ENCODE results near the gene FGL2.

FGL2 gene

DNA sequence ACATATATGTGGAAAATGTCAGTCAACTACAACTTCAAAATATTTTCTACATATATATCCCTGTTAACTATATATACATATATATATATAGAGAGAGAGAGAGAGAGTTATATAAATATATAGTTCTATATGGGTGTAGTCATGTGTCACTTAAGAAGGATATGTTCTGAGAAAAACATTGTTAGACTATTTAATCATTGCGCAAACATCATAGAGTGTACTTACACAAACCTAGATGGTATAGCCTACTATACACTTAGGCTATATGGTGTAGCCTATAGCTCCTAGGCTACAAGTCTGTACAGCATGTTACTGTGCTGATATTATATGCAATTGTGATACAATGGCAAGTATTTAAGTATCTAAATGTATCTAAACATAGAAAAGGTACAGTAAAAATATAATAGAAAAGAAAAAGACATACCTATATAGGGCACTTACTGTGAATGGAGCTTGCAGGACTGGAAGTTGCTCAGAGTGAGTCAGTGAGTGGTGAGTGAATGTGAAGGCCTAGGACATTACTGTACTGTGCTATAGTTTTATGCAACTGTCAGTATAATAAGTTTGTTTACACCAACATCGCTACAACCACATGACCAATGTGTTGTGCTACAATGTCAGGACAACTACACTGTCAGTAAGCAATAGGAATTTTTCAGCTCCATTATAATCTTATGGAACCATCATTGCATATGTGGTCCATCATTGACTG, 18.0 kb upstream of the FGL2 start:
- no peaks in the 10 kb centered on the region for H3K79me2 ChIP-seq (ENCODE audit: insufficient read depth, low read length)
- H3K4me2 ChIP-seq (ENCODE audit: low read length), result no peak overlapping the region
- H3K4me1 ChIP-seq (ENCODE audit: insufficient read depth, low read length, severe bottlenecking), result no peaks in the 10 kb centered on the region
- H3K9me3 ChIP-seq (ENCODE audit: low read length), result no peaks in the 10 kb centered on the region
- H3K36me3 ChIP-seq (ENCODE audit: insufficient read depth, low read length), result no peaks in the 10 kb centered on the region
- H4K20me1 ChIP-seq (ENCODE audit: insufficient read depth, low read length), result no peaks in the 10 kb centered on the region
- H3F3A ChIP-seq (ENCODE audit: insufficient read depth, low read length), result no peaks in the 10 kb centered on the region
- H2AFZ ChIP-seq (ENCODE audit: low read length), result no peak overlapping the region
- H3K4me3 ChIP-seq (ENCODE audit: low read depth, low read length, poor library complexity, severe bottlenecking), result no peak overlapping the region
- no peak overlapping the region for H3K9ac ChIP-seq (ENCODE audit: low read length)
- no peaks in the 10 kb centered on the region for H3K27me3 ChIP-seq (ENCODE audit: insufficient read depth, low read length)
- H3K9me2 ChIP-seq (ENCODE audit: low read depth, low read length), result no peaks in the 10 kb centered on the region
- no peak overlapping the region for H3K27ac ChIP-seq (ENCODE audit: low read depth, low read length, poor library complexity, severe bottlenecking)
- TF ChIP-seq, protein P1, sequence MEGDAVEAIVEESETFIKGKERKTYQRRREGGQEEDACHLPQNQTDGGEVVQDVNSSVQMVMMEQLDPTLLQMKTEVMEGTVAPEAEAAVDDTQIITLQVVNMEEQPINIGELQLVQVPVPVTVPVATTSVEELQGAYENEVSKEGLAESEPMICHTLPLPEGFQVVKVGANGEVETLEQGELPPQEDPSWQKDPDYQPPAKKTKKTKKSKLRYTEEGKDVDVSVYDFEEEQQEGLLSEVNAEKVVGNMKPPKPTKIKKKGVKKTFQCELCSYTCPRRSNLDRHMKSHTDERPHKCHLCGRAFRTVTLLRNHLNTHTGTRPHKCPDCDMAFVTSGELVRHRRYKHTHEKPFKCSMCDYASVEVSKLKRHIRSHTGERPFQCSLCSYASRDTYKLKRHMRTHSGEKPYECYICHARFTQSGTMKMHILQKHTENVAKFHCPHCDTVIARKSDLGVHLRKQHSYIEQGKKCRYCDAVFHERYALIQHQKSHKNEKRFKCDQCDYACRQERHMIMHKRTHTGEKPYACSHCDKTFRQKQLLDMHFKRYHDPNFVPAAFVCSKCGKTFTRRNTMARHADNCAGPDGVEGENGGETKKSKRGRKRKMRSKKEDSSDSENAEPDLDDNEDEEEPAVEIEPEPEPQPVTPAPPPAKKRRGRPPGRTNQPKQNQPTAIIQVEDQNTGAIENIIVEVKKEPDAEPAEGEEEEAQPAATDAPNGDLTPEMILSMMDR (IDR thresholded peaks at IDR 0.05; ENCODE audit: low read length), result no peak
- TF ChIP-seq EZH2 (IDR thresholded peaks at IDR 0.05; ENCODE audit: borderline replicate concordance, low read length), result no peak

DNA sequence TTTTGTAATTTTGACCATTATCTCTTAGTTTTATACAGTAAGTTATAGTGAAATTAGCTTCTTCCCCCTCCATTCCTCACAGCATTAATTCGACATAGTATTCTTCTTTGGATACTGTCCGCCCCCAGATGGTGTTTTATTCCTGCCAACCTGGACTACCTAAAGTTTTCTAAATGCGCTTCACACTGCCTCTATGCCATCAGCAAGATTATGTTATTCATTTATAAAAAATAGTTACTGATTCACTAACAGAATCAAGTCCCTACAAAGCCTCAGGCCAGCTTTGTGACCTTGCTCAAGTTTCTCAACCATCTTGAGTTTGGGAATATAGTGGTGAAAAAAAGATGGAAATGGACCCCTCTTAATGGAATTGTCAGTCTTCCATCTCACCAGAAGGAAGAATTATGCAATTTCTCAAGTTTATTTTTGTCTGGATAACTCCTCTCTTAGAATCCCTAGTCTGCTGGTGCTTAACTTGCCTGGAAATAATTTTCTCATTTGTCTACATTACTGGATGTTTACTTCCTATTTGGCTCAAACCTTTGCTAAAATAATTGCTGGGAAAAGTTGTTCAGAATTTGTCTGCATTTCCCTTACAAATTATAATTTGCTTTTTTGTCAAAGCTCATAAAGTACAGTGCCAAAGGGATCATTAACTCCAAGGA, 16.7 kb upstream of the FGL2 start:
- H3K36me3 ChIP-seq (ENCODE audit: insufficient read depth, low read length), result no peaks in the 10 kb centered on the region
- H3K27me3 ChIP-seq (ENCODE audit: insufficient read depth, low read length), result no peaks in the 10 kb centered on the region
- H3K9me2 ChIP-seq (ENCODE audit: low read depth, low read length), result no peaks in the 10 kb centered on the region
- H3K4me2 ChIP-seq (ENCODE audit: low read length), result no peak overlapping the region
- no peaks in the 10 kb centered on the region for H4K20me1 ChIP-seq (ENCODE audit: insufficient read depth, low read length)
- H3K27ac ChIP-seq (ENCODE audit: low read depth, low read length, poor library complexity, severe bottlenecking), result no peak overlapping the region
- TF ChIP-seq EZH2 (IDR thresholded peaks at IDR 0.05; ENCODE audit: borderline replicate concordance, low read length), result no peak
- TF ChIP-seq, protein P1 (IDR thresholded peaks at IDR 0.05; ENCODE audit: low read length), result no peak
- H2AFZ ChIP-seq (ENCODE audit: low read length), result no peak overlapping the region
- H3K9me3 ChIP-seq (ENCODE audit: low read length), result no peaks in the 10 kb centered on the region
- H3K9ac ChIP-seq (ENCODE audit: low read length), result no peak overlapping the region
- H3K4me3 ChIP-seq (ENCODE audit: low read depth, low read length, poor library complexity, severe bottlenecking), result no peak overlapping the region
- no peaks in the 10 kb centered on the region for H3K79me2 ChIP-seq (ENCODE audit: insufficient read depth, low read length)
- H3K4me1 ChIP-seq (ENCODE audit: insufficient read depth, low read length, severe bottlenecking), result no peaks in the 10 kb centered on the region
- H3F3A ChIP-seq (ENCODE audit: insufficient read depth, low read length), result no peaks in the 10 kb centered on the region

DNA sequence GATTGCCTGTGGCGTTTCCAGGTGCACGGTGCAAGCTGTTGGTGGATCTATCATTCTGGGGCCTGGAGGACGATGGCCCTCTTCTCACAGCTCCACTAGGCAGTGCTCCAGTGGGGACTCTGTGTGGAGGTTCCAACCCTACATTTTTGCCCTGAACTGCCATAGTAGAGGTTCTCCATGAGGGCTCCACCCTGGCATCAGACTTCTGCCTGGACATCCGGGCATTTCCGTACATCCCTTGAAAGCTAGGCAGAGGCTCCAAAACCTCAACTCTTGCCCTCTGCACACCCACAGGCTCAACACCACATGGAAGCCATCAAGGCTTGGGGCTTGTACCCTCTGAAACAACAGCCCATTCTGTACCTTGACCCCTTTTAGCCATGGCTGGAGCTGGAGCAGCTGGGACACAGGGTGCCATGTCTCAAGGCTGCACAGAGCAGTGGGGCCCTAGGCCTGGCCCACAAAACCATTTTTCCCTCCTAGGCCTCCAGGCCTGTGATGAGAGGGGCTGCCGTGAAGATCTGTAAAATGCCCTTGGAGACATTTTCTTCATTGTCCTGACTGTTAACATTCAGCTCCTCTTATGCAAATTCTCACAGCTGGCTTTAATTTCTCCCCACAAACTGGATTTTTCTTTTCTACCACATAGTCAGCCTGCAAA, 10.0 kb upstream of the FGL2 start:
- Histone ChIP-seq H3K36me3 (ENCODE audit: insufficient read depth, low read length) (no peaks in the 10 kb centered on the region), H3K27ac (ENCODE audit: low read depth, low read length, poor library complexity, severe bottlenecking) (no peak overlapping the region), H2AFZ (ENCODE audit: low read length) (no peak overlapping the region), H3K27me3 (ENCODE audit: insufficient read depth, low read length) (no peaks in the 10 kb centered on the region), H3K4me1 (ENCODE audit: insufficient read depth, low read length, severe bottlenecking) (no peaks in the 10 kb centered on the region), H3K4me2 (ENCODE audit: low read length) (no peak overlapping the region), H3K4me3 (ENCODE audit: low read depth, low read length, poor library complexity, severe bottlenecking) (no peak overlapping the region), H4K20me1 (ENCODE audit: insufficient read depth, low read length) (no peaks in the 10 kb centered on the region), H3F3A (ENCODE audit: insufficient read depth, low read length) (no peaks in the 10 kb centered on the region), H3K9ac (ENCODE audit: low read length) (no peak overlapping the region), H3K79me2 (ENCODE audit: insufficient read depth, low read length) (no peaks in the 10 kb centered on the region), H3K9me3 (ENCODE audit: low read length) (peaks cover 21% of the 10 kb centered on the region), H3K9me2 (ENCODE audit: low read depth, low read length) (no peaks in the 10 kb centered on the region)
- TF ChIP-seq, protein P1 (IDR thresholded peaks at IDR 0.05; ENCODE audit: low read length), result no peak
- no peak for TF ChIP-seq EZH2 (IDR thresholded peaks at IDR 0.05; ENCODE audit: borderline replicate concordance, low read length)

Data from OCI-LY1 (cell line).